ENCODE results near the gene IL4R. TPM values are rescaled to one million over a fixed set of nuclear protein-coding genes. Genes with fewer than 3 reads are reported as not detected.
"Not testable (repeated sequence)": the region's sequence is repeated elsewhere in the genome, so short reads cannot be mapped to it uniquely, and the experiment has no call there.

IL4R gene
- total RNA-seq, 1 donor from 2014 or later = 45.7 TPM

DNA sequence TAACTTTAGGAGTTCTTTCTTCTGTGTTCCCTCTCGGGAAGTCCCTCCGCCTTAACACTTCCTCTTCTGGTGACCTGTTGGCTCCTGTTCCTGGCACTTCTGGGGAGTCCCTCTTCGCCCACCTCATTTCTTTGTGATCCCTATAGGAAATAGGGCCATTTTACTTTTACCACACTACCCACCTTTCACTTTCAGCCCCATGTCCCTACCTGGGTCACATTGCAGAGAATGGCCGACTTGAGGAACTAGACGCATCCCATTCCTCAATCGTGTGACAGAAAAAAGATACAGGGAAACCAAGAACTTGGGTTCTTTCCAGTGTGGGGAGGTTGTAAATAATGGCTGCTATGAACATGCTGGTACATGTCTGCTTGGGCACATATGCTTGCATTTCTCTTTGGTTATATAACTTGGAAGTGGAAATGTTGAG, 94.8 kb downstream of the IL4R start:
- no peaks in the 10 kb centered on the region for H3K36me3 Mint-ChIP-seq (ENCODE audit: low read depth, unreplicated experiment)
- H3K9me3 Mint-ChIP-seq (ENCODE audit: unreplicated experiment) = no peaks in the 10 kb centered on the region
- no peak overlapping the region for H3K4me3 Mint-ChIP-seq (ENCODE audit: unreplicated experiment)
- H3K27ac Mint-ChIP-seq (ENCODE audit: unreplicated experiment) = no peak overlapping the region
- TF ChIP-seq CTCF (IDR thresholded peaks at IDR 0.05; ENCODE audit: unreplicated experiment) = no peak
- no peak for DNase-seq (ENCODE audit: low spot score)
- no peaks in the 10 kb centered on the region for H3K4me1 Mint-ChIP-seq (ENCODE audit: unreplicated experiment)
- no peaks in the 10 kb centered on the region for H3K27me3 Mint-ChIP-seq (ENCODE audit: unreplicated experiment)

DNA sequence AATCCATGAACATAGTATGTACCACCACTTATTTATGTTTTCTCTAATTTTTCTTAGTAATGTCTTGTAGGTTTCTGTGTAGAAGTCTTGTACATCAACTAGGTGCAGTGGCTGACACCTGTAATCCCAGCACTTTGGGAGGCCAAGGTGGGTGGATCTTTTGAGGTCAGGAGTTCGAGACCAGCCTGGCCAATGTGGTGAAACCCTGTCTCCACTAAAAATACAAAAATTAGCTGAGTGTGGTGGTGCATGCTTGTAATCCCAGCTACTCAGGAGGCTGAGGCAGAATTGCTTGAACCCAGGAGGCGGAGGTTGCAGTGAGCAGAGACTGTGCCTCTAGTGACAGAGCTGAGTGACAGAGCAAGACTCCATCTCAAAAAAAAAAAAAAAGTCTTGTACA, 96.2 kb downstream of the IL4R start:
- H3K27ac Mint-ChIP-seq (ENCODE audit: unreplicated experiment); H3K9me3 Mint-ChIP-seq (ENCODE audit: unreplicated experiment); H3K4me1 Mint-ChIP-seq (ENCODE audit: unreplicated experiment); H3K4me3 Mint-ChIP-seq (ENCODE audit: unreplicated experiment); H3K27me3 Mint-ChIP-seq (ENCODE audit: unreplicated experiment); H3K36me3 Mint-ChIP-seq (ENCODE audit: low read depth, unreplicated experiment); DNase-seq (ENCODE audit: low spot score): not testable (repeated sequence)

- no peak overlapping the region for H3K4me3 Mint-ChIP-seq (ENCODE audit: unreplicated experiment)
- TF ChIP-seq CTCF (IDR thresholded peaks at IDR 0.05; ENCODE audit: unreplicated experiment) = no peak
Observed at GRCh38 chr16:27410761-27411160, 97.0 kb downstream of the IL4R start.

GRCh38 chr16:27413956-27414355, 100.2 kb downstream of the IL4R start:
- Mint-ChIP-seq H3K36me3 (ENCODE audit: low read depth, unreplicated experiment) (no peaks in the 10 kb centered on the region), H3K27me3 (ENCODE audit: unreplicated experiment) (no peaks in the 10 kb centered on the region)

More at GRCh38 chr16:27410761-27411160, 97.0 kb downstream of the IL4R start:
- H3K36me3 Mint-ChIP-seq (ENCODE audit: low read depth, unreplicated experiment) = no peaks in the 10 kb centered on the region
- H3K4me1 Mint-ChIP-seq (ENCODE audit: unreplicated experiment) = no peaks in the 10 kb centered on the region
- DNase-seq (ENCODE audit: low spot score) = no peak
- no peaks in the 10 kb centered on the region for H3K27me3 Mint-ChIP-seq (ENCODE audit: unreplicated experiment)
- H3K27ac Mint-ChIP-seq (ENCODE audit: unreplicated experiment) = no peak overlapping the region
- H3K9me3 Mint-ChIP-seq (ENCODE audit: unreplicated experiment) = no peaks in the 10 kb centered on the region

More at GRCh38 chr16:27413956-27414355, 100.2 kb downstream of the IL4R start:
- no peaks in the 10 kb centered on the region for H3K4me1 Mint-ChIP-seq (ENCODE audit: unreplicated experiment)
- no peaks in the 10 kb centered on the region for H3K9me3 Mint-ChIP-seq (ENCODE audit: unreplicated experiment)
- H3K4me3 Mint-ChIP-seq (ENCODE audit: unreplicated experiment) = no peak overlapping the region
- no peak for DNase-seq (ENCODE audit: low spot score)
- no peak overlapping the region for H3K27ac Mint-ChIP-seq (ENCODE audit: unreplicated experiment)
- no peak for TF ChIP-seq CTCF (IDR thresholded peaks at IDR 0.05; ENCODE audit: unreplicated experiment)

Other genes starting within 250 kb of the IL4R start
- not detected for gene C16orf82, start 247.0 kb upstream of the IL4R start, total RNA-seq (ENCODE audit: unreplicated experiment)
- gene KDM8, start 110.4 kb upstream of the IL4R start, total RNA-seq (ENCODE audit: unreplicated experiment) = 5.7 TPM
- 21.0 TPM for gene NSMCE1, start 45.2 kb upstream of the IL4R start, total RNA-seq (ENCODE audit: unreplicated experiment)
- not detected for gene IL21R, start 88.2 kb downstream of the IL4R start, total RNA-seq (ENCODE audit: unreplicated experiment)
- 98.7 TPM for gene GTF3C1, start 235.9 kb downstream of the IL4R start, total RNA-seq (ENCODE audit: unreplicated experiment)
- 26.2 TPM for gene KATNIP, start 236.2 kb downstream of the IL4R start, total RNA-seq (ENCODE audit: unreplicated experiment)